Activated CD4-positive, alpha-beta T cell treated with anti-CD3 and anti-CD28 coated beads for 1 hour (primary cell): ENCODE results near the gene EFNB2.

Experiments used
- DNase-seq: peaks from one replicate; pipeline ENCODE4 v3.0.0-alpha.2; 2020

Gene EFNB2

DNA sequence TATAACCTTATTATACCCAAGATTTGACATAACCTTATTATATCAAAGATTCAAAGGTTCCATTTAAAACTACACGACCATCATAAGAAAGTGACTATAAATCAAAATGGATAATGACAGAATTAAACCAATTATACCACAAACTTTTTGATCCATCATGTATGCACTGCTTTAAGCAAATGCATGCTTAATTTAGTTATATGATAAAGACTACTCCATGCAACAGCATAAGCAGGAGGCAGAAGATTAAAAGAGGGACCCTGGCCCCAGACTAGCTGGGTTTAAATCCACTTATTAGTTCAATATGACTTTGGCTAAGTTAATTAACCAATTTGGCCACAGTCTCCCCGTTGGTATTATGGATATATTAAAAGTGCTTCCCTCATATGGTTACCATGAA, 11.4 kb downstream of the EFNB2 start:
- no peak for DNase-seq

DNA sequence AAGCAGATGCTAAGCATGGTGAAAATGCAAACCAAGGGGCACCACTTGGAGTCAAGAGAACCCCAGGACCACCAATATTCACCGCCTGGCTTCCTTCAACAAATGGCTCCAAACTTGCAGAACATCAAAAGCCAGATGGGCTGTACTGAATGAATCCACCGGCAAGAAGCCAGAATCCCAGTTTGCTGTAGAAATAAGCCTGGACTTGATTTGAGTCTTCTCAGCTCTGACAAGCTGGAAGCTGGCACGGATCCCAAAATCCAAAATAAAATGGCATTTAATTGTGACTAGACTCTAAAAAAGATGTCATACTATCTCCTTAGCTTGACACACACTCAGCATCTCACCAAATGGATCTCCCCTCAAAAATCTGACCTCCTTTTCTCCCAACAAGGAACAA, 11.9 kb downstream of the EFNB2 start:
- DNase-seq = no peak

DNA sequence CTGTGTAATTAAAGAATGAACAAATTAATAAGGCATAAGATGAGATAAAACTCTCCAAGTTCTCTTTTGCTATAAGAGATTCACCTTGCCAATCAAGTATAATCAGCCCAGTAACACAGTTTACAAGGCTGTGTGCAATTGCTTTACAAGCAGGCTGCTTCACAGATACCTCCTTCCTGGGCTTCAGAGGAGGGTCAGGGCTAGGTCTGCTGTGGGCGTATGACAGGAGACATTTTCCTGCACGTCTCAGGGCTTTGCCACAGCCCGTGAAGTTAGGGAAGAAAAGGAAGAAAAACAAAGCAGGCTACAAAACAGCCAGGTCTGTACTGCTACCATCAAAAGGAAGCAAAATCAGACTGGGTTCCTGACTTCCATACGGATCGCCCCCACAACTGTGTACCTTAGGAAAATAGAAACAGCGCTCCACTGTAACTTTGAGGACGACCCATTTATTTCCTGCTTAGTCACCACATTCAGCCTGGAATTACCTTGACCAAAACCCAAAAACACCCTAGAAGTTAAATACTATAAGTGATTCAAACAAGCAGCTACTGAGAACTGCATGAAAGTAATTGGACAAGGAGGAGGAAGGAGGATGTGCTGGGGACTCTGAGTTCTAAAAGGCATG, 12.4 kb downstream of the EFNB2 start:
- DNase-seq = no peak

DNA sequence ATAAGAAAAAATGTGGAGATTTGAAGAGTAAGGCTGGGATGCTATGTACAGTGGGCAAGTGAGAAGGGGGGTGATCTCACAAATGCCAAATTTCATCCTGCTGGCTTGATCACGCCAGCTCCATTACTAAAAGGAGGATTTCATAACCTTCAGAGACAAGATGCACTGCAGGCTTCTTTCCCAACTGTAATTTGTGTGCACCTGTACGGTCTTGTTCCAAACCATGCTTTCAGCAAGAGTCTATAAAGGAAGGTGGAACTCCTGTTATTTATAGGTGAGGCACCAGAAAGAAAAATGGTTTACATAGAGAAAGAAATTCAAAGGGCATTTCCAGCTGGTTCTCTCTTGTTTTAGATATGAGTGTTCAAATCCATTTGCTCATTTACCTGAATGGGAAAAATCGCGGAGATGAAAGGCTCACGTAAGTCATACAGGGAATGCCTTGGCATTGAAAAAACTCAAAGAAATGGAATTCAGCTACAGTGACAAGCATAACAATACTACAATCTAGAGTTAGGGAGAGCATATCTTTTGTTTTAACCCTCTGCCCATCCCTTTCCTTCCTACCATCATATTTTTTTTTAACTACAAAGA, 13.3 kb downstream of the EFNB2 start:
- DNase-seq = no peak

DNA sequence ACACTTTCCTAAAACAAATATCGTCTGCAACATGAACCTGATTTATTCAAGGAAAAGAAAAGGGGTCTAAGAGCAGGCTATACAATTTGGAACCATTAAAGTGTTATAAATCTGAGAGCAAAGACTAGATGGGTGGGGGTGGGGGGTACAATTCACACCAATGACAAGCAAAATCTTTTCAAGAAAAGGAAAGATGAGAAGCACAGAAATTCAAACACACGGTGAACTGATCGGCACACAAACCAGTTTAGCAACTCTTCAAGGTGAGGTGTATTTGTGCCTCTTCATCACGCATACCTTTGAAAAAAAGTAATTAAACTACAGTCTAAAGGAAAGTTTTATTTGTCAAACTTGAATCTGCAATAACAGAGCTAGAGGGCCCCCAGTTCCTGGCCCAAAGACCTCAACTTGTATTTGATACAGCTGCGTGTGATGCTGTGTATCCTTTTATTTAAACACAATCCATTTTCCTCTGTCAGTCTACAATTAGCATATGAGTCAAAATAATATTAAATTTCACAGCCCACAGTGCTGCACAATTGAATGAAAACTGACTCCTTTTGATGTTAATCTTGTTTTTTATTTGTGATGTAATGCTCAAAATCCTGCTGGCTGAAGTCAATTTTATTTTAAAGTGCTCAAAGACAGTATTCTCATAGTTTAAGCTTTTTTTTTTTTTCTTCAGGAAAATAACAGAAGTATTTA, 14.2 kb downstream of the EFNB2 start:
- DNase-seq = no peak

DNA sequence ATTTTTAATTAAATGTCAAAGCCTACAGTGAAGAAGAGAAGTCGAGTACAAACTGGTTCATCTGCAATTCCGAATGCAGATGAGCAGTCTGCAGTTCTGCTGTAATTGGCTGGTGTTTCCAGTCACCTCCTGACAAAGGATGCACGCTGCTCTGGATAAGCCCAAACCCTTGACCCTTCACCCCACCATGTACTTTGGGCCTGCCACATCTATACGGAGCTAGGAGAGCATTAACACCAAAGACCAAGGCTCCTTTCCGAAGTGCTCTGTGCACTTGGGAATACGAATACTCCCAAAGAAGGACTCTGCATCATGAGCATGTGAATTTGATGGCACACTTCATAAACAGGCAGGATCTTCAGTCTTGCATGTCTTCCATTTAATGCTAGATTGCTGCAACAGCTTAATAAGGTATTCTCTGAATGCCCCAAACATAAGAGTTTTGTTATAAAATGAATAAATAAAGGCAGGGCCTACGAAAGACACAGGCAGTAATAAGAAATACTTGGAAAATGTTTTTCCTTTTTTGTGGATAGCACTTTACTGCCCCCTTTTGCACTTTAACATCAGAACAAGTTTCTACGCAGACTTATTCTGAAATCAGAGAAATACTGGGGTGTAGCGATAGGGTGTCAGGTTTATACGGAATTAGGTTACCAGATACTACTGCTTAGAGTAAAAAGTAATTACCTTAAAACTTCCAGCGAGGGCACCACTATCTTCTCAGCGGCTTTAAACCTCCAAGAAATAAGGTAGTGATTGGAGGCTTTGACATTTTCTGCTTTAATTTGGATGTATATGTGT, 15.0 kb downstream of the EFNB2 start:
- no peak for DNase-seq

DNA sequence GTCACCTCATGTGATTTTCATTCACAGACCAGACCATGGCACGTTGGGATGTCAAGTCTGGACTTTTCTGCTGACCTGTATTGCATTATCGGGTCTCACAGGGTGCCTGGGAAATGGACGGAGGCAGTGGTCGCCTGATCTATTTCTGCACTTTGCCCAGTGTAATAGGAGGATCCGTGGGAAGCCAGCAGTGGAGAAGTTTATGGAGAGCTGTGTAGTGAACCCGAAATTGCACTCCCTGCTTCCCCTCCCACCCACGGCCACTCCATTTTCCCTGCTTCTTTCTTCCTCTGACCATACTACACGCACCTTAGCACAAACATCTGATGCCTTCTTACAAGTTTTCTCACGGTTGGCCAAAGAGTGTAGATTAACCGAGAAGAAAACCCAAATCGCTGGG, 16.9 kb downstream of the EFNB2 start:
- no peak for DNase-seq

DNA sequence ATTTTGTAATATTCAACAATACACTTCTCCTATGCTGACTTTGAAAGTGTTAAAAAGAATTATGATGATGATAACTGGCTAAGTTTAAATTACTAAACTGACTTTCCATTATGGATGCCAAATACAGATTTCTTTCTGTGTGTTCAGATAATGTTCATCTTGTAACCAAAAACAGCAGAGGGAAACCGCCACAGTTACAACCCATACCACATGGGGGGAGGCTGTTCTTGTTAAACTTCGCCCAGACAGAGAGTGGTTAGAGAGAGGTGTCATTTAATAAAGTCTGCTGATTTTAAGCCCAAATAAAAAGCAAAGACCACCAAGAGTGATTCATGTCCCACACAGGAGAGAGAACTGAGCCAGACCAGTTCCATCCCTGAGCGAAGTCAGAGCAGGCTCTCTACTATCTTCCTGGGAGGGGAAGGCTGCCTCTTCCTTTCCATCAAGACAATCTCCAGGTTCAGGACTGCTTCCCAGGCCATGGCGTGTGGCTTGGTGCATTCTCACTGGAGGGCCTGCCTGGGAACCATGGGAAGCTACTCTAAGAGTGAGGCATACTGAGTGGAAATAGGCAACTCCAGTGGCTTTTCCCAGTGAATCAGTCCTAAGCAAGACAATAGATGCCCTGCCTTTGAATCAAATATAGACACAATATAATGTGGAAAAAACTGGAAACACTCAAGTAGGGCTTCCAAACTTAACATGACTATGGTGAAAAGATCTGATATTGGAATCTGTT, 18.2 kb downstream of the EFNB2 start:
- DNase-seq = no peak

DNA sequence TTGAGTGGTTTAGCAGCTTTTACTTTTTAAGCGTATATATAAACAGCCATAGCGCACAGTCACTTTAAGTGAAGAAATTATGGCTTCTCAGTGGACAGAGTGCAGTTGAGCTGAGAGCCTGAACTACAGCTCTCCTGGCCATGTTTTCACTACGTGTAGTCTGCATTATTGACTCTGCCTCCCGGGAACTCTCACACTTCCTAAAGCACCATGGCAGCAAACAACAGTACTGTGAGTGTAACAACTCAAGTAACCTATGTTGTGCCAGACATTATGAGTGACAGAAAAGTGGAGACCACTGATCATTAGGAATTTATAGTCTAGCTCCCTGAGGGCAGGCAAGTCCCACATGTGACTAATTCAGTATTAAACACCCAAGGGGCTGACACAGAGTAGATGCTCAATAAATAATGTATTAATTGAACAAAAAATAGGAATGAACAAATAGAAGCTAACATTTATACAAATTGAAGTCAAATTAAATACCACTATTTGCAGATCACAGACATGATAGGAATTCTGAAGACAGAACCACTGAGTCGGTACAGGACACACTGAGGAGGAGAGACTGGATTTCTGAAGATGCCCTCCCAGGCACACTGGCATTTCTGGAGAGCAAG, 19.7 kb downstream of the EFNB2 start:
- no peak for DNase-seq

DNA sequence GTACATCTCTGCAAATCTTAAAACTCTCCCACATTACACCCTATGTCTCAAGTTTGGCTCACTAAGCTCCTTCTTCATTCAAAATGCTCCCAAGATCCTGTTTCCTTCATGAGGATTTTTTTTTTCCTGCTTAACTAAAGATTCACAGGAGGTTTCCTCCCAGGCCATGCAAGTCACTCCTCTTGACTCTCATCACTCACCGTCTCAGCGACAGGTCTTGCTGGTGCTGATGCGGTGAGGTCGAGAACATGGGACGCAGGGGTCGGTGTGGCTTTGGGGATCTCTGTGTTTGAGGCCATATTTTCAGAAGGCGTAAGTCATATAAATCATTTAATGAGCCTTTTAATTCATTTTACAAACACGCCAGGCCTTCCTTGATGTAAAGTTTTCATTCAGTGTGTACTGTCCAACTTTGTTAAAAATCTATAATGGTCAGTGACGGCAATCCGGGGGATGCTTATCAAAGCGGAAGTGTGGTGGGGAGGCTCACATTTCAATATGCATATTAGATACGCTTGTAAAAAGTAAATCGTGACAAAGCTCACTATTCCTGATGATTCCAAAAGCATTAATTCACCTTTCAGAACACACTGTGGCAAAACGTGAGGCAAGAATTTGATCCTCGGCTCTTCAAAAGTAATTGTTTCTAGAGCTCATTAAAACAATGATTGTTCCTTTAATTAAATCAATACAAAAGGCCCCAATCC, 20.4 kb downstream of the EFNB2 start:
- no peak for DNase-seq

DNA sequence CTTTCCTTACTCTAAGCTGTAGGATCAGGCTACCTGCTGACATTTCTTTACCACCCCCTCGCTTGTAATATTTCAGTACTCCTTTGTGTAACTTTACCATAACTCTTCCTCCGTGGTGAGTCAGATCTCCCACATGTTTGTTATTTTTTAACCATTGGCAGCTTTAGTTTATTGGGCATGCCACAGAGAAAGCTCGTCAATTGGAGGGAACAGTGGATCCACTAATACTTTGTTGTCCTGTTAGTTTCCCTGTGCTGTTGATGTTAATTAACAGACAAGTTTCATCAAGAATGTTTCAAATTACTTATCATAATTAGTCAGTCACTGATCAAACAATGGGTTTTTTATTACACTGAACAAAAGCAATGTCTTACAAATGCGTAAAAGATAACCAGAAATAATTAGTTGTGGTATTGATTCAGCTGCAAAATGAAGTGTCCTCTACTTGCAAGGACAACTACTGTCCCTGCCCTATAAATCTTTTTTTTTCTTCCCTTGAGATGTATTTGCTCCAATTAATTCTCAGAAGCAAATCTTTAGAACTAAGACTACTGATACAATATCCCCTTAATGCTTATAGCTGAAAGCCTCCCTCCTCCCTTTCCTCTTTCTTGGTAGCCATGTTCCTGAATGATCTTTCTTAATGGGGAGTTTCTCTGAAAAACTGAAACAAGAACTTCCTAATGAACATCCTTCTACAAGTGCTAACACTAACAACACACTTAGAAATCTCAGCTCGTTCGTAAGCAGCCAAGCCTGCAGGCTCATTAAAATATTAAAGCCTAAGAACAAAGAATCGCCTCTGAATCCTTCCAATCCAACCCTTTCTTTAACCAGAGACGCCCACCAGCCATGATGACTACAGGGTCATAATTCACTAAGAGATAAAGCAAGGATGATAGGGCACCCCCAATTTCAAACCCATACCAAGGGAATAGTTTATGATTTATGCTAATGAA, 22.2 kb downstream of the EFNB2 start:
- no peak for DNase-seq

DNA sequence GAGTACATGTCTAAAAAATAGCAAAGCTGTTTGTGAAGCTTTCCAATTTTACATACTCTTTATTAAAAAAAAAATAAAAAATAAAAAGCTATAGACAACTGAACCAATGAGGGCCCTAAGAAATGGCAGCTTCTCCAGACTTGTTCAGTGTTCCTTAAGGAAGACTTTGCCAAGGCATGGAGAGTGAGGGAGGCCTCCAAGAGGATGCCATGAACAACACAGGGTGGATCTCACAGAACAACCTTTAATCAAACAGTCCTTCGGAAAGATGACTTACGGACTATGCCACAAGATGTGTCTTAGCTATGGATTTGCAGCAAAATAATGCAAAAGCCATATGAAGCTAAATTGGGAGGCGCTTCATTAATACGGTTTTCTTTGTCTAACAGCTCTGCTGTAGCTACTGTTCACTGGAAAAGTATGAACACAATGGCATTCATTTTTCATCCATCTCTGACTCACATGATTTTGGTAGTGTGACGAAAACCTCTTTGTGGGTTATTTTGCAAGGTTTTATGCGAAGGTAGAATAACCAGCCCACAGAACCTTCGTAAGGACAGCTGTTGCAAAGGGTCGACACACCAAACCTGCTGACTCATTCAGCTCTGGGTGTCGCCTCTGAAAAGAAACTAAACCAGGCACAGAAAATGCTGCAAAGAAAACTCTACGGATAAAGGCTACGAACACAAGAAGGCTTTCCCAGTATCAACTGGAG, 27.7 kb downstream of the EFNB2 start:
- no peak for DNase-seq

DNA sequence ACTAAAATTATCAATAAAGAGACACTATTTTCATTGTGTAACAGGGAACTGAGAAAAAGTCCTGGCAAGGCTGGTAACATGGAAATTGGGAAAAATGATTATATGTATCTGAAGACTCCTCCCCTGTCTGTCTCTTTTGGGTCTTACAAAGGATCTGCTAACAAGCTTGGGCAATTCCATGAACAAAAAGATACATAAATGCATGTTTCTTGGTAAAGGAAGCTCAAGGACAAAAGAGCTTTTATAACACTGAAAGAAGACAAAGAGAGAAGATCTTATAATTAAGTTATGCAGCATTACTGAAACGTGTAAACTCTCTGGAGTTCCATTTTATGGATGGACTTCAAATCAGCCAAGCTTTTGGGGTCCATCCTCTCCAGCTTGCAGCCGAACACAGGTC, 29.2 kb downstream of the EFNB2 start:
- DNase-seq = no peak

DNA sequence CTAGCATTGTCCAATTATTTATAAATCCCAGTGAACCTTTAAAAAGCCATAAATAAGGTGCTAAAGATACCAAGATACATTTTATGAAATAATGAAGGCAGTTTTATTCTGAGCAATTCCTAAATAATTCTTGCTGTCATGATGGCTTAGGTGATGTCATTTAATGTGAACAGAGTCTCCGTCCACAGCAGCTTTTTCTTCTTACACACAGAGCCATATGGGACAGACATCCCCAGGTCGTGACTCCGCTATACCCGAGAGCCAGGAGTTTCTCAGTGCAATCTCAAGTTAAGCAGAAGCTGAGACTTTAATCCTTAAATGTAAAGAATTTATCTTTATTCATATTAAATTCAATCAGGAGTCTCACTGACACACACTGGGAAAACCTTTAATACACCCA, 29.7 kb downstream of the EFNB2 start:
- DNase-seq = no peak

DNA sequence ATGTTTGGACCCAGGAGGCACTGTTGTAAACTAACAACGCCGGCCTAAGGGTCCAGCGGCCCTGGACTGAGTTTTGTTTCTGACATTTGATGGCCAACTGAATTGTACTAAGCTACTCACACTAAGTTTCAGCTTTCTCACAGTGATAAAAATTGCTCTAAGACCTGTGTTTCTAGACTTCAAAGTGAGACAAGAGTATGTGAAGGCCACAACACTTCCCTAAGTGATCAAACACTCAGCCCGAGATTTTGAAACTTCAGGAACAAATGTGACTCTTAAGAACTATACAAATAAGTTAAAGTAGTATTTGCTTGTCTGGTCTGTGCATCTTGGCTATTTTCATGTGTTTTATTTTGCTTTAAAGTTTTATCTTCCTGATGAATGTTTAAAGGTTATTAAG, 30.2 kb downstream of the EFNB2 start:
- DNase-seq = no peak

DNA sequence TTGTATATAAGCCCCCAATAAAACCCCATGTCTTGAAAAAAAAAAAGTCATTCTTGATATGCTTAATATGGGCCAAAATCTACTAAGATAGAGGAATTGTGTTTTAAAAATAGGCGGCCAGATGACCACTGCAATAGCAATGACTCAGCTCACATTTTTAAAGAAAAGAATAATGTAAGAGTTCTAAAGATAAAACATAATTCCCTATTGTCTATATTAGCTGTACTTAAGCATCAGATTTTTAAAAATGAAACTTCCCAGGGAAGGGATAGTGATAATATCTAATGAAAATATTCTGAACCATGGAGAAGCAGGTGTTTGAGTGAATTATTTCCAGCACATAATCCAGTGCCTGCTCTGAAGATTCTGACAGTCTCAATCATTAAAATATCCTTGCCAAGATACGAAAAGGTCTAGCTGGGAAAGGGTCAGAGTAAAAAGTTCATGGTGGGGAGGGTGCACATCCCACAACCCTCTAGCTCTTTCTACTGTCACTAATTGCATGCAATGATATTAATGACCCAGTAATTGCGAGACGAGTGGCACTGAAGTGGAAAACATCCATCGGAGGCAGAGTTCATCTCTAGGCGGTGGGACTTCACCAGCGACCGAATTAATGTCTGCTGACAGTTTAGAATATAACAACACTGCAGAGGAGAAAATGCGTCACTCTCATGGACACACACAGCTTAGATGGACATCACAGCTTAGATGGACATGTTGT, 31.6 kb downstream of the EFNB2 start:
- no peak for DNase-seq

DNA sequence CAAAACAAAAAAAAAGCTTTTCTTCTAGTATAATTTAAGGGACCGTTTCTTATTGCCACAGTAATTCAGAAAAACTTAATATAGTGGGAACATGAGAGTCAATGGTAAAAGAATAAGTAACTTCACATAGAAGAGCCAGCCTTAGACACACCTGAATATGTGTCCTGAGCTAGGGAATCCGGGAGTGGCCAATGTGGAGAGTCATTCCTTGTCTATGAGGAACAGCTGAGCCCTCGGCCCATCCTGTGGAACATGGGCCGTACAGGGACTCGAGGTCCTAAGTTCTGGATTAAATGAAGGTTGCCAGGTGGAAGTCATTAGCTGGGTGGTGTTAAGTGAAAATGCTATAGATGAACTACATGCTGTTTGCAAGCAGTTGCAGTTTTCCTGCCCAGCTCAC, 32.2 kb downstream of the EFNB2 start:
- no peak for DNase-seq

DNA sequence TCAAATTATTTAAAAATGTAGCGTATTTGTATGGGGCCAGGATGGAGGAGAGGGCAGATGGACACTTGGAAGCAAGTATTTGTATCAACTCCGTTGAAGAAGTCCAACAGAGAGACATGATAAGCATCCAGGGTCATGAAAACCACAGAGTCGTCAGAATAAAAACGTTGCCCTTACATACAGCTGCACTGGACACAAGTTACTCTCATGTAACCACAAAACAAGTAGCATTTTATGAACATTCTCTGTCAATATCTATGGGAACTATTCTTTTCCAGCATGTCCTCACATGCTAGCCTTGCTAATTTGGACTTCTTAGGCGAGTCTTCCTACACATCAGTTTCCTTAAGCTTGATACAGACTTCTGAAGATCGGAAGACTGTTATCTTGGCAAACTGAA, 35.0 kb downstream of the EFNB2 start:
- DNase-seq = no peak

DNA sequence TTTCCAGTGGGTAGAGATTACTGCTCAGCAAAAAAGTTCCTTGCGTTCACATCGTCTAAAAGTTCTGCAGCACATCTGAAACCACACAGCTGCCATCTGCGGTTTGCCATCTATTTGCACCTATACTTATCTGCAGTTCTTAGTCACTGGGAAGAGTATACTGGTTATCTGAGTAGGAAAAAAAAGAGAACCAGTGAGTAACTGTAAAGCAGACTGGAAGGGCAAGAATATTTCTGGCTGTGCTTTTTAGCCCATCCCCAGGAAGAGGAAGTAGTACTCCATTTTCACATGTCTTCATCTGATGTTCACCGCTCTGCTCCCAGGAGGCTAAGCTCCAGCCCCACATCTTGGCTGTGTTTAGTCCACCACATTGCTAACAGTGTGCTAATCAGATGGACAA, 35.6 kb downstream of the EFNB2 start:
- no peak for DNase-seq
